Measurements from ENCODE around the gene TFCP2L1.

GRCh38 chr2:121171625-121172119 lies 113.3 kb downstream of the TFCP2L1 start:
- TF ChIP-seq CTCF (IDR thresholded peaks at IDR 0.05) = no peak
- TF ChIP-seq POLR2AphosphoS5 (IDR thresholded peaks at IDR 0.05) = no peak

Measured in esophagus muscularis mucosa (tissue), 3 donors.